ENCODE data around the gene OR7D4. TPM values are rescaled to one million over a fixed set of nuclear protein-coding genes. Genes with fewer than 3 reads are reported as not detected.

The OR7D4 gene
- total RNA-seq, 4 donors from 2014 or later, result not detected

DNA sequence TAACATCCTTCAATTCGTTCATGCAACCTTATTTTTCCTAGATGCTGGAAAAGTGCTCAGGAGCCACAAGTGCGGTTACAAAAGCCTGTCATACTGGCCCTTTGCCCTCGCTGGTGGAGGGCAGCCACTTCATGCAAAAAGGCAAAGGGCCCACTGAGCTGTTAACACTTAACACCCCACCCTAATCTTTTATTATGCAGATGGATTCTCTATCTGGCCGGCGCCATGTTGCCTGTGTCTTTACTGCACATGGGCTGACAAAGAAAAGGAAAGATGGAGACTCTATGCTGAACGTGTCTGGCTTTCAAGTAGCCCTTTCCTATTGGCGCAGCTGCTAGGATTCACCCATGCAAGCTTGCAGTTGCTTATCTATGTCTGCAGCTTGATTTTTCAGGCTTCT, 29.9 kb downstream of the OR7D4 start:
- H3K36me3 ChIP-seq, result no peaks in the 10 kb centered on the region
- no peaks in the 10 kb centered on the region for H3K9me3 ChIP-seq
- H3K27ac ChIP-seq (replicated peaks in 1 of 4), result no peak overlapping the region
- no peaks in the 10 kb centered on the region for H3K4me1 ChIP-seq
- intact Hi-C loops (cut with DNase I), result no loop called here
- TF ChIP-seq POLR2AphosphoS5 (IDR thresholded peaks at IDR 0.05) (no peak), EP300 (IDR thresholded peaks at IDR 0.05) (no peak)
- no peak overlapping the region for H3K4me3 ChIP-seq
- peaks cover 0 to 8% (median 2%) of the 10 kb centered on the region in 4 donors for H3K27me3 ChIP-seq
- whole genome bisulfite sequencing, result 65% methylated on average over 7 of the region's 7 CpGs
- DNase-seq (ENCODE audit: extremely low spot score), result no peak

GRCh38 chr19:9187191-9187590, 32.2 kb downstream of the OR7D4 start:
- 75% methylated on average over 6 of the region's 6 CpGs for WGBS
- Histone ChIP-seq H3K9me3 (no peaks in the 10 kb centered on the region), H3K36me3 (no peaks in the 10 kb centered on the region), H3K4me3 (no peak overlapping the region), H3K27me3 (peaks cover 0 to 8% (median 0%) of the 10 kb centered on the region in 4 donors), H3K27ac (replicated peaks in 1 of 4) (no peak overlapping the region), H3K4me1 (no peaks in the 10 kb centered on the region)
- no peak for DNase-seq (ENCODE audit: extremely low spot score)
- intact Hi-C loops (cut with DNase I), result no loop called here
- no peak for TF ChIP-seq EP300 (IDR thresholded peaks at IDR 0.05)
- TF ChIP-seq, protein P1, sequence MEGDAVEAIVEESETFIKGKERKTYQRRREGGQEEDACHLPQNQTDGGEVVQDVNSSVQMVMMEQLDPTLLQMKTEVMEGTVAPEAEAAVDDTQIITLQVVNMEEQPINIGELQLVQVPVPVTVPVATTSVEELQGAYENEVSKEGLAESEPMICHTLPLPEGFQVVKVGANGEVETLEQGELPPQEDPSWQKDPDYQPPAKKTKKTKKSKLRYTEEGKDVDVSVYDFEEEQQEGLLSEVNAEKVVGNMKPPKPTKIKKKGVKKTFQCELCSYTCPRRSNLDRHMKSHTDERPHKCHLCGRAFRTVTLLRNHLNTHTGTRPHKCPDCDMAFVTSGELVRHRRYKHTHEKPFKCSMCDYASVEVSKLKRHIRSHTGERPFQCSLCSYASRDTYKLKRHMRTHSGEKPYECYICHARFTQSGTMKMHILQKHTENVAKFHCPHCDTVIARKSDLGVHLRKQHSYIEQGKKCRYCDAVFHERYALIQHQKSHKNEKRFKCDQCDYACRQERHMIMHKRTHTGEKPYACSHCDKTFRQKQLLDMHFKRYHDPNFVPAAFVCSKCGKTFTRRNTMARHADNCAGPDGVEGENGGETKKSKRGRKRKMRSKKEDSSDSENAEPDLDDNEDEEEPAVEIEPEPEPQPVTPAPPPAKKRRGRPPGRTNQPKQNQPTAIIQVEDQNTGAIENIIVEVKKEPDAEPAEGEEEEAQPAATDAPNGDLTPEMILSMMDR (IDR thresholded peaks at IDR 0.05), result no peak
- TF ChIP-seq POLR2AphosphoS5 (IDR thresholded peaks at IDR 0.05), result no peak
- TF ChIP-seq POLR2A (IDR thresholded peaks at IDR 0.05; ENCODE audit: low read depth), result no peak

DNA sequence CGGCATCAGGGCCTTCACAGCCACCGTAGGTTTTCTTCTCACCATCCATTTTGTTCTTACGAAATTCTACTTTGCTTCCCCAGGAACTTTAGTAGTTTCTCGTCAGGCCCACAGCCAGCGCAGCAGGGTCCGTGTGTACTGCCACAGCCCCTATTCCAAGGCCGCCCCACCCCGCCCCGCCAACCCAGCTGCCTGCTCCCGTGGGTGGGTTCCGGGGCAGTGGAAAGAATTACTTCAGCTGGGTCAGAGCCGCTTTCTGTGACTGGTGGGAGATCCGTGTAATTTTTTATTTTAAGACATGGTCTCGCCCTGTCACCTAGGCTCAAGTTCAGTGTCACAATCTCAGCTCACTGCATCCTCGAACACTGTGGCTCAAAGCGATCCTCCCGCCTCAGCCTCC, 36.4 kb downstream of the OR7D4 start:
- H3K4me3 ChIP-seq, result no peak overlapping the region
- H3K9me3 ChIP-seq, result no peaks in the 10 kb centered on the region
- no peaks in the 10 kb centered on the region for H3K36me3 ChIP-seq
- H3K27me3 ChIP-seq, result no peaks in the 10 kb centered on the region
- intact Hi-C loops (cut with DNase I), result no loop called here
- WGBS, result 95% methylated on average over 17 of the region's 17 CpGs
- TF ChIP-seq POLR2A (IDR thresholded peaks at IDR 0.05; ENCODE audit: low read depth), result no peak
- no peak for TF ChIP-seq EP300 (IDR thresholded peaks at IDR 0.05)
- TF ChIP-seq, protein P1 (IDR thresholded peaks at IDR 0.05), result no peak
- no peak for TF ChIP-seq POLR2AphosphoS5 (IDR thresholded peaks at IDR 0.05)
- H3K4me1 ChIP-seq, result no peaks in the 10 kb centered on the region
- H3K27ac ChIP-seq (replicated peaks in 1 of 4), result no peak overlapping the region
- DNase-seq (ENCODE audit: extremely low spot score), result no peak

- Histone ChIP-seq H3K27me3 (no peaks in the 10 kb centered on the region), H3K9me3 (no peaks in the 10 kb centered on the region), H3K4me1 (no peaks in the 10 kb centered on the region), H3K4me3 (no peak within 1 kb of the TSS), H3K27ac (replicated peaks in 1 of 4) (no peak within 1 kb of the TSS), H3K36me3 (no peaks in the 10 kb centered on the region)
- 69% methylated on average over 4 of the region's 4 CpGs for WGBS
- DNase-seq (ENCODE audit: extremely low spot score), result no peak
- TF ChIP-seq EP300 (IDR thresholded peaks at IDR 0.05), result no peak
- no peak for TF ChIP-seq POLR2AphosphoS5 (IDR thresholded peaks at IDR 0.05)
- TF ChIP-seq, protein P1 (IDR thresholded peaks at IDR 0.05), result no peak
- intact Hi-C loops (cut with DNase I), result no loop called here
Observed at GRCh38 chr19:9178901-9179300, 40.5 kb downstream of the OR7D4 start, which contains the start of gene OR7D2. TSS of gene OR7D2 (plus strand) at chr19:9178979. CDS start at chr19:9185782, 6,803 bp downstream.

DNA sequence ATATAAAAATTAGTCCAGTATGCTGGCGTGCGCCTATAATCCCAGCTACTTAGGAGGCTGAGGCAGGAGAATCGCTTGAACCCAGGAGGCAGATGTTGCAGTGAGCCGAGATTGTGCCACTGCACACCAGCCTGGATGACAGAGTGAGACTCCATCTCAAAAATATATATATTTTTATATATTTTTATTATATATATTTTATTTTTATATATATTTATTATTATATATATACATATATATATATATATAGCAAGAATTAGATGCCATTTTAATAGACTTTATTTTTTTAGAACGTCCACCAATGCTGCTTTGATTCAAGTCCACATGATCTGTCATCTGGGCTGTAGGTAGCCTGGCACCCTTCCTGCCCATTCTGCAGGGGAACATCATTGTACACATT, 44.1 kb downstream of the OR7D4 start:
- H3K9me3 ChIP-seq, result no peaks in the 10 kb centered on the region
- no peak overlapping the region for H3K4me3 ChIP-seq
- WGBS, result 95% methylated on average over 5 of the region's 5 CpGs

More for the DNA sequence above, 44.1 kb downstream of the OR7D4 start:
- Histone ChIP-seq H3K27me3 (no peaks in the 10 kb centered on the region), H3K4me1 (no peaks in the 10 kb centered on the region), H3K36me3 (no peaks in the 10 kb centered on the region), H3K27ac (replicated peaks in 1 of 4) (no peak overlapping the region)
- intact Hi-C loops (cut with DNase I), result no loop called here
- no peak for DNase-seq (ENCODE audit: extremely low spot score)
- TF ChIP-seq, protein P1 (IDR thresholded peaks at IDR 0.05), result no peak
- TF ChIP-seq POLR2AphosphoS5 (IDR thresholded peaks at IDR 0.05) (no peak), POLR2A (IDR thresholded peaks at IDR 0.05; ENCODE audit: low read depth) (no peak), EP300 (IDR thresholded peaks at IDR 0.05) (no peak)
